ENCODE measurements around the gene SP110.

GRCh38 chr2:230170532-230170931 lies 49.3 kb downstream of the SP110 start:
- TF ChIP-seq GATA3 (IDR thresholded peaks at IDR 0.05; ENCODE audit: low read depth, low read length) (no peak), GATA2 (IDR thresholded peaks at IDR 0.05; ENCODE audit: low read depth, low read length) (no peak)
